Memory B cell (primary cell): ENCODE data around the gene SLC15A5.

Experiments
- ATAC-seq: fragments of 150-1000 bp; cut with Tn5 transposase; 2 replicates; pipeline ENCODE4 v1.10.0; 2021; ENCODE audit warnings: low read depth, mild to moderate bottlenecking, moderate library complexity
- DNase-seq, 2 donors: peaks; one replicate each; pipeline ENCODE4 v3.0.0; 2022; ENCODE audit warnings: low spot score in 2 of 2
- H3K27ac Mint-ChIP-seq: one replicate; pipeline ENCODE4 v1.8.0; 2022; ENCODE audit warnings: mild to moderate bottlenecking, moderate library complexity, mixed read lengths
- H3K27me3 Mint-ChIP-seq: one replicate; pipeline ENCODE4 v1.8.0; 2022; ENCODE audit warnings: mixed read lengths
- H3K36me3 Mint-ChIP-seq: one replicate; pipeline ENCODE4 v1.8.0; 2022; ENCODE audit warnings: mild to moderate bottlenecking, mixed read lengths
- H3K4me1 Mint-ChIP-seq: one replicate; pipeline ENCODE4 v1.8.0; 2022; ENCODE audit warnings: mixed read lengths
- H3K4me3 Mint-ChIP-seq: one replicate; pipeline ENCODE4 v1.8.0; 2022; ENCODE audit warnings: mild to moderate bottlenecking, moderate library complexity, mixed read lengths
- H3K9me3 Mint-ChIP-seq: one replicate; pipeline ENCODE4 v1.8.0; 2022; ENCODE audit warnings: mixed read lengths

The SLC15A5 gene

DNA sequence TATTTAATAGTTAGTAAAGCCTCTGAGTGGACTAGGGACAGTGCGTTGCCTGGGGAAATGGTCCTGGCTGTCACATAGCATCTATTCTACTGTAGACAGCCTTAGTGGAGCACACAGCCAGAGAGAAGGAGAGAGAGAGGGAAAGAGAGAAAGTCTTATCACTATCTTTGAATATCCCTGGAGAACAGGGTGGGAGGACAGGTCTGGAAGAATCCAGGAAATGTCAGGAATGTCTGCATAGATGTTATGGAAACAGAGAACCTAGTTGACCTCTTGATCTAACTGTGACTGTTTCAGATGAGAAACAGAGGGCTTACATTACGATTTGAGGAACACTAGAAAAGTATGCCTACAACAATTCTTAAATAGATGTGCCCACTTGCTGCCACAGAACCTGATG is 92.8 kb downstream of the SLC15A5 start:
- no peak overlapping the region for H3K4me3 Mint-ChIP-seq
- ATAC-seq = no peak
- no peaks in the 10 kb centered on the region for H3K36me3 Mint-ChIP-seq
- H3K4me1 Mint-ChIP-seq = no peaks in the 10 kb centered on the region
- no peak for DNase-seq
- H3K27me3 Mint-ChIP-seq = peaks cover 2% of the 10 kb centered on the region
- no peak overlapping the region for H3K27ac Mint-ChIP-seq
- peaks cover 2% of the 10 kb centered on the region for H3K9me3 Mint-ChIP-seq

DNA sequence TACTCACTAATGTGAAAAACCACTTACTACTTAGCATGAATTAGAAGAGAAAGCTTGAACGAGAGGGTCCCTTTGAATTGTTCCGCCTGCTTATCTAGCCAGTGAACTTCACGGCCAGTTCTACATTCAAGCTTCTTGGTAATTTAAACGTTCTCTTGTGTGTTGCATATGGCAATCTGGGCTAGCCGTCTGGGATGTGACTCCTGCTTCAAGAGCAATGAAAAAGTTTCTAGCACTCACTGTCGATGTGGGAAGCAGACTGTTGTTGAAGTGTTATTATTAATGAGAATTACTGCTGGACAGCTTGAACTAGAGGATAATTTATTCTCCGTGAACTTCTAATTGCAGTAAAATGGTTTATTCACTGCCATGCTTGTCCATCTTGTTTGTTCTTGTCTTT is 93.9 kb downstream of the SLC15A5 start:
- ATAC-seq (no peak), DNase-seq (no peak)
- H3K36me3 Mint-ChIP-seq = no peaks in the 10 kb centered on the region
- H3K9me3 Mint-ChIP-seq = peaks cover 2% of the 10 kb centered on the region
- peaks cover 2% of the 10 kb centered on the region for H3K27me3 Mint-ChIP-seq
- no peak overlapping the region for H3K4me3 Mint-ChIP-seq
- no peaks in the 10 kb centered on the region for H3K4me1 Mint-ChIP-seq
- no peak overlapping the region for H3K27ac Mint-ChIP-seq

GRCh38 chr12:16175840-16176239 is 101.6 kb downstream of the SLC15A5 start:
- ATAC-seq (no peak), DNase-seq (no peak)
- peaks cover 2% of the 10 kb centered on the region for H3K9me3 Mint-ChIP-seq
- H3K4me1 Mint-ChIP-seq = no peaks in the 10 kb centered on the region
- H3K4me3 Mint-ChIP-seq = no peak overlapping the region
- no peaks in the 10 kb centered on the region for H3K27me3 Mint-ChIP-seq
- H3K27ac Mint-ChIP-seq = no peak overlapping the region
- no peaks in the 10 kb centered on the region for H3K36me3 Mint-ChIP-seq

DNA sequence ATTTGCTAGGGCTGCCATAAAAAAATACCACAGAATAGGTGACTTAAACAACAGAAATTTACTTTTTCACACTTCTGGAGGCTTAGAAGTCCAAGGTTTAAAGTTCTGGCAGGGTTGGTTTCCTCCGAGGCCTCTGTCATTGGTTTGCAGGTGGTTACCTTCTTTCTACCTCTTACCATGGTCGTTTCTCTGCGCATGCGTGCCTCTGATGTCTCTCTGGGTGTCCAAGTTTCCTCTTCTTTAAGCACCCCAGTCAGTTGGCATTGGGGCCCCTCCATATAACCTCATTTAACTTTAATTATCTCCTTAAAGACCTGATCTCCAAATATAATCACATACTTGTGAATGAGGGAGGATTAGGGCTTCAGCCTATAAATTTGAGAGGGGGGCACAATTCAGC is 103.2 kb downstream of the SLC15A5 start:
- no peaks in the 10 kb centered on the region for H3K4me1 Mint-ChIP-seq
- H3K36me3 Mint-ChIP-seq = no peaks in the 10 kb centered on the region
- H3K27ac Mint-ChIP-seq = no peak overlapping the region
- H3K27me3 Mint-ChIP-seq = no peaks in the 10 kb centered on the region
- ATAC-seq (no peak), DNase-seq (no peak)
- no peaks in the 10 kb centered on the region for H3K9me3 Mint-ChIP-seq
- no peak overlapping the region for H3K4me3 Mint-ChIP-seq

- Mint-ChIP-seq H3K27ac (no peak overlapping the region), H3K9me3 (no peaks in the 10 kb centered on the region), H3K27me3 (peaks cover 1% of the 10 kb centered on the region), H3K36me3 (no peaks in the 10 kb centered on the region), H3K4me3 (no peak overlapping the region), H3K4me1 (no peaks in the 10 kb centered on the region)
- ATAC-seq = no peak
- no peak for DNase-seq
These were observed 106.1 kb downstream of the SLC15A5 start for GRCh38 chr12:16171348-16171747.

DNA sequence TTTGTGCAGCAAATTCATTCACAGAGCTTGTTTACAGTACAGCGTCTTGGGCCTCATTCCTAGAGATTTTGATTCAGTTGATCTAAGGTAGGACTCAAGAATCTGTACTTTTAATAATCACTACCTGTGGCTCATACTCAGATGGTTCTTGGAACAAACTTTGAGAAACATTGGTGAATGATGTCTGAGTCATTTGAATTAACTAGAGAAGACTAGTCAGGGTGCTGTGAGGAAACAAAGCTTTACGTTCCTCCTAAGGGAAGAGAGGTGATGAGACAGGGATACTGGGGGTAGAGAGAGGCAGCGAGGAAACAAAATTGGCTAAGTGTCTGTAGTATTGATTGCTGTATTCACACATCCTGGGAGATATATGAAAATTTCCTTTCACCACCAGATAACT is 109.4 kb downstream of the SLC15A5 start:
- Mint-ChIP-seq H3K27ac (no peak overlapping the region), H3K36me3 (no peaks in the 10 kb centered on the region), H3K4me3 (no peak overlapping the region), H3K27me3 (peaks cover 3% of the 10 kb centered on the region), H3K4me1 (no peaks in the 10 kb centered on the region), H3K9me3 (no peaks in the 10 kb centered on the region)
- ATAC-seq = no peak
- DNase-seq = no peak

DNA sequence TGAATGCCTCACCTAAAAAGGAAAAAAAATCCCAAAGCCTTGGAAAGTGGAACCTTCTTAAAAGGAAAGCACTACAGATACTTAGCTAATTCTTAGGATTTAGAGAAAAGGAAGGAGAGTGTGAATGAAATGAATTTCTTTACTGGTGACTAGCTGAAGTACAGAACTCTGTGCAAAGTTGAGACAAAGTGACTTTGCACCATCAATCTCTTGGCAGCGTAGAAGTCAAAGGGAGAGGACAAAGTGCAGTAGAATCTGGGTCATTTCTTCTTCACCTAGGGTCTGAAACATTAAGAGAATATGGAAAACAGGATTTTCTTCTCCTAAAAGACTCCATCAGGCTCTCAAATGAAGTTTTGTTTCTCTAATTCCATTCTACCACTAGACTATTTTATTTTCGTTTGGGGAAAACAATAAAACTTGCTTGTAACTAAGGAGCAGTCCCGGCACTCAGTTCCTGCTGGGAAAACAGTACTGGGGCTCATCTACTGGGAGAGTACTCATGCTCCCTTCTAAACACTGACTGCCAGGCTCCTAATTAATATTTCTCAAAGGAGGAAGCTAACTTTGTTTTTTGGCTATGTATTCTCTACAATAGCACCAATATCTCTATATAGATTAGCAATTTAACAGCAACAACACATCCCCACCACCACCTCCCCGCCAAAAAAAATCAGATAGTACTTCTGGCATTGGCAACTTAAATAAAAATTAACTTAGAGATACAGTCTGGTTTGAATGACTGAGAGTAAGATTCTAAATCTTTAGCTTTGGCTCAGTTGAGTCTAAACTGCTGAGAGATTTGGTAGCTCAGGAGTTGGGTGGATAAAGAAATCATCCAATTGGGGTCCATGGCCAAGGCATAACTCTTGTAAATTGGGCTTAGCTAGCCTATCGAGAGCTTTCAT is 110.7 kb downstream of the SLC15A5 start:
- Mint-ChIP-seq H3K9me3 (no peaks in the 10 kb centered on the region), H3K36me3 (no peaks in the 10 kb centered on the region), H3K27ac (no peak overlapping the region), H3K4me1 (no peaks in the 10 kb centered on the region), H3K4me3 (no peak overlapping the region), H3K27me3 (peaks cover 3% of the 10 kb centered on the region)
- ATAC-seq = no peak
- no peak for DNase-seq

GRCh38 chr12:16165506-16165905 is 112.0 kb downstream of the SLC15A5 start:
- no peaks in the 10 kb centered on the region for H3K36me3 Mint-ChIP-seq
- DNase-seq (no peak), ATAC-seq (no peak)
- H3K4me3 Mint-ChIP-seq = no peak overlapping the region
- H3K9me3 Mint-ChIP-seq = no peaks in the 10 kb centered on the region
- peaks cover 3% of the 10 kb centered on the region for H3K27me3 Mint-ChIP-seq
- no peak overlapping the region for H3K27ac Mint-ChIP-seq
- no peaks in the 10 kb centered on the region for H3K4me1 Mint-ChIP-seq

DNA sequence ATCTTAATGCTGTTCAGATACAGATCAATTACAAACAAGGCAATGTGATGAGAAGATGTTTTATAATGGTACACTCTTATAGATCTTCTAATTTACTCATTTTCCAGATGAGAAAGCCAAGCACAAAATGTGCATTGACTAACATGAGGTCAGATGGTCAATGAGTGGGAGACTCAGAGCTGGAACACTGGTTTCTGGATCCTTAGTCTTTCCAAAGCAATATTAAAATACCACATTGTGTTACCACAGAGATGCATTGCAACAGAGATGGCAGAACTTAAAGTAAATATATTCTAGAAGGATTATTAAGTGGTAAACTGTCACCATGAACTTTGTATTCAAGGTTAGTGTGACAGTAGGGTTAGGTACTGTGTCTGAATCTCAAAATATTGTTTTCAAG is 113.6 kb downstream of the SLC15A5 start:
- Mint-ChIP-seq H3K4me1 (no peaks in the 10 kb centered on the region), H3K27ac (no peak overlapping the region), H3K27me3 (peaks cover 3% of the 10 kb centered on the region), H3K4me3 (no peak overlapping the region), H3K9me3 (no peaks in the 10 kb centered on the region), H3K36me3 (no peaks in the 10 kb centered on the region)
- ATAC-seq (no peak), DNase-seq (no peak)

- H3K27me3 Mint-ChIP-seq = peaks cover 2% of the 10 kb centered on the region
- no peaks in the 10 kb centered on the region for H3K4me1 Mint-ChIP-seq
- no peaks in the 10 kb centered on the region for H3K9me3 Mint-ChIP-seq
- no peak overlapping the region for H3K27ac Mint-ChIP-seq
- no peak for ATAC-seq
- H3K36me3 Mint-ChIP-seq = no peaks in the 10 kb centered on the region
- H3K4me3 Mint-ChIP-seq = no peak overlapping the region
- no peak for DNase-seq
These were observed 114.3 kb downstream of the SLC15A5 start for GRCh38 chr12:16163146-16163545.

DNA sequence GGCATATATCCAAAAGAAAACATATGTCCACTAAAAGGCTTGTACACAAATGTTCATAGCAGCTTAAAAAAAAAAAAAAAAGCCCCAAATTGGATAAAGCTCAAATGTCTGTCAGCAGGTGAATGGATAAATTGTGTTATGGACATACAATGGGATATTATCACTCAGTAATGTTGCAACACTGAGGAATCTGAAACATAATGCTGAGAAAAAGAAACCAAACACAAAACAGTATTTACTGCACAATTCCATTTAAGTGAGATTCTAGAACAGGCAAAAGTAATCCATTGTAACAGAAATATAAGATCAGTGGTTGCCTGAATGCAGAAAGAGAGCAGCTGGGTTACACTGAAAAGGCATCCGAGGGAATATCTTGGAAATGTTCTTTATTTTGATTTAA is 117.9 kb downstream of the SLC15A5 start:
- Mint-ChIP-seq H3K27ac (no peak overlapping the region), H3K27me3 (peaks cover 2% of the 10 kb centered on the region), H3K9me3 (no peaks in the 10 kb centered on the region), H3K36me3 (no peaks in the 10 kb centered on the region), H3K4me1 (no peaks in the 10 kb centered on the region), H3K4me3 (no peak overlapping the region)
- ATAC-seq (no peak), DNase-seq (no peak)

DNA sequence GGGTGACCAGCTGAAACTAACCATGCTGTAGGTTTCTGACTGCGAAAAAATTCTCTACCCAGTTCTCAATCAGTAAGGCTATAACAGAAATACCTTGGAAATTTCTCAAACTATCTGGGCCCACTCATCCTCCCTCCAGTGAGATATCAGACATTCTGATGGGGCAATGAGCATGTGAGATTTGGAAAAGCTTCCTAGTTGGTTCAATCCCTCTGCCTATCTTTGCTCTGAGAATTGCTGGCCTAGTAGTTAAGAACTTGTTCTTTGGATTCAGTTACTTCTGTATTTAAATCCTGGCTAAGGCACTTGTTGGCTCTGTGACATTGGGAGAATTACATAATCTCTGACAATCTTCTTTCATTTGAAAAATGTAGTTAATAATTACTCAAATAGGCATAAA is 119.4 kb downstream of the SLC15A5 start:
- Mint-ChIP-seq H3K4me1 (no peaks in the 10 kb centered on the region), H3K27me3 (peaks cover under 1% of the 10 kb centered on the region), H3K36me3 (no peaks in the 10 kb centered on the region), H3K27ac (no peak overlapping the region), H3K4me3 (no peak overlapping the region), H3K9me3 (no peaks in the 10 kb centered on the region)
- ATAC-seq (no peak), DNase-seq (no peak)

DNA sequence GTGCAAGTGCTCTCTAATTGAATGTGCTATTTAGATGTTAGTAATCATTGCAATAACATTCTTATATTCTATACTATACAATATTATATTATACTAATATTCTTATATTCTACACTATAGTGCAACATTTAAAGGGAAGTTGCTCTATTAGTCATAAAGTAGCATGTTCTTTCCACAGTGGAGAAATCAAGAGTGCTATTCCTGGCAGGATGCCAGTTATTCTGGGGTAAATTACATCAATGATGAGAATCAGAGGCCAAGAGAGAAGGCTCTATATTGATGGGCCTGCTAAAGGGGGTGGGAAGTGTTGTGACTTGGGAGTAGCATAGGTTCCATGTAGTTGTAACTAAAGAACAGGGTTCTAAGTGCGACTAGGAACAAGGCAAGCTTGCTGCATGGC is 121.5 kb downstream of the SLC15A5 start:
- Mint-ChIP-seq H3K27me3 (no peaks in the 10 kb centered on the region), H3K36me3 (no peaks in the 10 kb centered on the region), H3K9me3 (no peaks in the 10 kb centered on the region), H3K4me1 (no peaks in the 10 kb centered on the region), H3K27ac (no peak overlapping the region), H3K4me3 (no peak overlapping the region)
- ATAC-seq (no peak), DNase-seq (no peak)

- ATAC-seq = no peak
- Mint-ChIP-seq H3K4me3 (no peak overlapping the region), H3K9me3 (no peaks in the 10 kb centered on the region), H3K36me3 (no peaks in the 10 kb centered on the region), H3K4me1 (no peaks in the 10 kb centered on the region), H3K27ac (no peak overlapping the region), H3K27me3 (no peaks in the 10 kb centered on the region)
- DNase-seq = no peak
These were observed 122.5 kb downstream of the SLC15A5 start for GRCh38 chr12:16154990-16155389.
